HT1080 (cell line): ENCODE measurements around the gene ACACB. TPM values are rescaled to one million over a fixed set of nuclear protein-coding genes. Genes with fewer than 3 reads are reported as not detected.
A peak's percentile ranks its signal among the peaks of the same experiment; 100 is the strongest.

ENCODE experiments used
- DNase-seq: peaks from one replicate; pipeline ENCODE4 v3.0.0-alpha.2; 2015; ENCODE audit warnings: low read depth
- total RNA-seq: library from RNA; depleted of rRNA; stranded (reverse); fragments of >200 nt; shearing (Covaris generic); gene quantifications from 2 replicates; pipeline ENCODE4 v1.2.3, GENCODE V29; 2014

ACACB gene
- total RNA-seq, 1 experiment from 2014 or later: 1.2 TPM

GRCh38 chr12:109209082-109209481, 92.7 kb downstream of the ACACB start:
- no peak for DNase-seq

- no peak for DNase-seq
These were observed 96.2 kb downstream of the ACACB start for GRCh38 chr12:109212460-109213115.

- DNase-seq: no peak
These were observed 97.7 kb downstream of the ACACB start for GRCh38 chr12:109214131-109214530.

- no peak for DNase-seq
These were observed 102.6 kb downstream of the ACACB start for GRCh38 chr12:109218996-109219395.

GRCh38 chr12:109219938-109220337, 103.6 kb downstream of the ACACB start:
- DNase-seq: no peak

GRCh38 chr12:109221277-109221931, 105.0 kb downstream of the ACACB start:
- DNase-seq: no peak

- DNase-seq: no peak
These were observed 105.7 kb downstream of the ACACB start for GRCh38 chr12:109222062-109222461.

- no peak for DNase-seq
These were observed 106.1 kb downstream of the ACACB start for GRCh38 chr12:109222496-109222895.

GRCh38 chr12:109223211-109223610, 106.8 kb downstream of the ACACB start:
- DNase-seq: no peak

- DNase-seq: no peak
These were observed 107.5 kb downstream of the ACACB start for GRCh38 chr12:109223868-109224267.

GRCh38 chr12:109228664-109229063, 112.3 kb downstream of the ACACB start:
- DNase-seq: no peak

GRCh38 chr12:109230193-109230592, 113.8 kb downstream of the ACACB start:
- DNase-seq: no peak

- no peak for DNase-seq
These were observed 116.3 kb downstream of the ACACB start for GRCh38 chr12:109232731-109233130.

- no peak for DNase-seq
These were observed 117.6 kb downstream of the ACACB start for GRCh38 chr12:109234012-109234411.

GRCh38 chr12:109236257-109236656, 119.9 kb downstream of the ACACB start:
- DNase-seq: no peak

- peak; percentile 54 for DNase-seq
These were observed 122.8 kb downstream of the ACACB start for GRCh38 chr12:109239179-109239578.

- no peak for DNase-seq
These were observed 123.3 kb downstream of the ACACB start for GRCh38 chr12:109239691-109240090.

- DNase-seq: no peak
These were observed 124.0 kb downstream of the ACACB start for GRCh38 chr12:109240365-109240764.

GRCh38 chr12:109241936-109242335, 125.5 kb downstream of the ACACB start:
- DNase-seq: no peak

- DNase-seq: no peak
These were observed 127.7 kb downstream of the ACACB start for GRCh38 chr12:109244073-109244472.

- DNase-seq: no peak
These were observed 129.8 kb downstream of the ACACB start for GRCh38 chr12:109246221-109246620.

GRCh38 chr12:109247831-109248654, 131.7 kb downstream of the ACACB start:
- DNase-seq: no peak
